CD8-positive, alpha-beta memory T cell (primary cell): Measurements from ENCODE around the gene RPA3. TPM values are rescaled to one million over a fixed set of nuclear protein-coding genes. Genes with fewer than 3 reads are reported as not detected.

ENCODE experiments used
- CTCF ChIA-PET: fragments of 350-600 bp; sonication (Branson Sonifier 250); formaldehyde crosslinking; loops from one replicate; lab custom pipeline; 2021; ENCODE audit warnings: antibody characterized with exemption; lab: Charles Lee
- POLR2A ChIA-PET: fragments of 350-600 bp; sonication (Branson Sonifier 250); formaldehyde crosslinking; loops from one replicate; lab custom pipeline; 2021; ENCODE audit warnings: antibody characterized with exemption; lab: Charles Lee
- DNase-seq, 5 donors: peaks; one replicate each; pipeline versions ENCODE4 v3.0.0 to v3.0.0-alpha.2; 2020 to 2022; ENCODE audit warnings: mixed read lengths in 1 of 5
- H3K27ac ChIP-seq: one replicate; pipeline ENCODE4 v1.7.0; 2013; ENCODE audit warnings: low read depth, mild to moderate bottlenecking, low read length, moderate library complexity
- H3K27me3 ChIP-seq: 2 replicates; pipeline ENCODE4 v1.7.0; 2013; ENCODE audit warnings: low read length, mild to moderate bottlenecking; ENCODE audit not compliant: insufficient read depth, poor library complexity, severe bottlenecking
- H3K36me3 ChIP-seq: 2 replicates; pipeline ENCODE4 v1.7.0; 2013; ENCODE audit warnings: mild to moderate bottlenecking, low read length, moderate library complexity; ENCODE audit not compliant: insufficient read depth
- H3K4me1 ChIP-seq: 2 replicates; pipeline ENCODE4 v1.7.0; 2013; ENCODE audit warnings: mild to moderate bottlenecking, low read length, moderate library complexity; ENCODE audit not compliant: insufficient read depth
- H3K4me3 ChIP-seq: 2 replicates; pipeline ENCODE4 v1.7.0; 2013; ENCODE audit warnings: mild to moderate bottlenecking, low read length
- H3K9me3 ChIP-seq: 2 replicates; pipeline ENCODE4 v1.7.0; 2013; ENCODE audit warnings: mild to moderate bottlenecking, low read length
- H3K27ac Mint-ChIP-seq, 8 donors: one replicate each; pipeline ENCODE4 v1.8.0; 2020 to 2021; ENCODE audit warnings: mixed read lengths in 8 of 8, mild to moderate bottlenecking in 6 of 8, inconsistent platforms in 3 of 8, moderate library complexity in 3 of 8
- H3K27me3 Mint-ChIP-seq, 2 donors: one replicate each; pipeline ENCODE4 v1.8.0; 2020 to 2021; ENCODE audit warnings: mixed read lengths in 2 of 2, mild to moderate bottlenecking in 1 of 2, moderate library complexity in 1 of 2
- H3K36me3 Mint-ChIP-seq, 3 donors: one replicate each; pipeline ENCODE4 v1.8.0; 2020 to 2021; ENCODE audit warnings: mixed read lengths in 3 of 3, inconsistent platforms in 1 of 3, mild to moderate bottlenecking in 1 of 3
- H3K4me1 Mint-ChIP-seq, 3 donors: one replicate each; pipeline ENCODE4 v1.8.0; 2020 to 2021; ENCODE audit warnings: mixed read lengths in 3 of 3, inconsistent platforms in 1 of 3, mild to moderate bottlenecking in 1 of 3
- H3K4me3 Mint-ChIP-seq, 7 donors: one replicate each; pipeline ENCODE4 v1.8.0; 2020 to 2021; ENCODE audit warnings: mixed read lengths in 7 of 7, mild to moderate bottlenecking in 6 of 7, moderate library complexity in 4 of 7, inconsistent platforms in 2 of 7
- H3K9me3 Mint-ChIP-seq, 5 donors: one replicate each; pipeline ENCODE4 v1.8.0; 2020 to 2022; ENCODE audit warnings: mixed read lengths in 5 of 5, mild to moderate bottlenecking in 3 of 5, moderate library complexity in 2 of 5, inconsistent platforms in 1 of 5
- polyA plus RNA-seq: library from polyadenylated mRNA; unstranded; fragments of 300-500 nt; fragmentation: Illumina TruSeq; gene quantifications from one replicate; pipeline ENCODE4 v1.2.3, GENCODE V29; 2021
- total RNA-seq, 2 experiments: library from RNA; stranded (reverse); gene quantifications; one replicate each; pipeline ENCODE4 v1.2.3, GENCODE V29; 2021

Gene RPA3
- total and polyA plus RNA-seq, 3 experiments from 2014 or later: 94.9 to 149 (median 145) TPM

DNA sequence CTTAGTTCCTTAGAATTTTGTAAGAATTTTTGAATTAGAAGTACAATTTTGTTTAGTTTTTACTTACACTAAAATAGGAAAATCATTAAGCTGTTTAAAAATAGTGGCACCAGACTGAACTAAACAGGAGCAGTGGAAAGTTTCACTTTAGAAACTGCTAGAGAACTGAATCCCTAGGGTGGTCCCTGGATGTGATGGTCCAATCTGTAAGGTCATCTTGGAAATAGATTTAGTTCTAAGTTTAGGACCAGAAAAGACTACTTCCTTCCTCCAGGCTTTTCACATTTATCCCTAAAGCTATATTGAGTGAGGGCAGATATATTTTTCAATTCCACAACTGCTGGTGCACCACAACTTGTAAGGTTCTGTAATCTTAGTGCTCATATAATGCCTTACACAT, 19.0 kb downstream of the RPA3 start:
- no peak for DNase-seq
- H3K4me3 ChIP-seq: no peak overlapping the region
- CTCF ChIA-PET: no interaction called here
- no peaks in the 10 kb centered on the region for H3K36me3 ChIP-seq
- H3K4me1 ChIP-seq: peaks cover 5% of the 10 kb centered on the region
- peaks cover 22 to 43% (median 36%) of the 10 kb centered on the region in 3 donors for H3K4me1 Mint-ChIP-seq
- POLR2A ChIA-PET: no interaction called here
- no peaks in the 10 kb centered on the region for H3K9me3 ChIP-seq
- H3K27ac ChIP-seq: no peak overlapping the region
- peak overlapping the region in 1 of 8 donors; percentile 7 for H3K27ac Mint-ChIP-seq
- H3K36me3 Mint-ChIP-seq: peaks cover 10 to 15% (median 11%) of the 10 kb centered on the region in 3 donors
- H3K27me3 Mint-ChIP-seq: no peaks in the 10 kb centered on the region
- H3K9me3 Mint-ChIP-seq: peaks cover 0 to 5% (median 0%) of the 10 kb centered on the region in 5 donors
- H3K4me3 Mint-ChIP-seq: peak overlapping the region in 1 of 7 donors; percentile 1
- H3K27me3 ChIP-seq: no peaks in the 10 kb centered on the region

GRCh38 chr7:7698930-7699329, 19.5 kb downstream of the RPA3 start:
- ChIA-PET POLR2A (no interaction called here), CTCF (no interaction called here)

GRCh38 chr7:7696458-7697119, 21.8 kb downstream of the RPA3 start:
- Mint-ChIP-seq H3K27ac (peak overlapping the region in 1 of 8 donors; percentile 38), H3K4me1 (peaks cover 22 to 35% (median 32%) of the 10 kb centered on the region in 3 donors), H3K4me3 (peak overlapping the region in 1 of 7 donors; percentile 30), H3K9me3 (peaks cover 0 to 5% (median 0%) of the 10 kb centered on the region in 5 donors), H3K36me3 (peaks cover 11 to 18% (median 14%) of the 10 kb centered on the region in 3 donors), H3K27me3 (no peaks in the 10 kb centered on the region)
- H3K4me3 ChIP-seq: no peak overlapping the region
- H3K9me3 ChIP-seq: no peaks in the 10 kb centered on the region
- no peak for DNase-seq
- POLR2A ChIA-PET: no interaction called here
- no peak overlapping the region for H3K27ac ChIP-seq
- peaks cover 5% of the 10 kb centered on the region for H3K4me1 ChIP-seq
- CTCF ChIA-PET: interaction anchor here (0.7 kb wide), 1 partner anchor 10 kb away, joined by 3 read pairs; no protein-coding TSS in a partner anchor
- H3K36me3 ChIP-seq: no peaks in the 10 kb centered on the region
- no peaks in the 10 kb centered on the region for H3K27me3 ChIP-seq

More at GRCh38 chr7:7698930-7699329, 19.5 kb downstream of the RPA3 start:
- peaks cover 22 to 43% (median 36%) of the 10 kb centered on the region in 3 donors for H3K4me1 Mint-ChIP-seq
- peaks cover 11 to 15% (median 14%) of the 10 kb centered on the region in 3 donors for H3K36me3 Mint-ChIP-seq
- Histone ChIP-seq H3K36me3 (no peaks in the 10 kb centered on the region), H3K9me3 (no peaks in the 10 kb centered on the region), H3K27me3 (no peaks in the 10 kb centered on the region), H3K4me3 (no peak overlapping the region), H3K4me1 (peaks cover 5% of the 10 kb centered on the region), H3K27ac (no peak overlapping the region)
- H3K4me3 Mint-ChIP-seq: no peak overlapping the region
- H3K9me3 Mint-ChIP-seq: peaks cover 0 to 5% (median 0%) of the 10 kb centered on the region in 5 donors
- DNase-seq: no peak
- no peaks in the 10 kb centered on the region for H3K27me3 Mint-ChIP-seq
- no peak overlapping the region for H3K27ac Mint-ChIP-seq

DNA sequence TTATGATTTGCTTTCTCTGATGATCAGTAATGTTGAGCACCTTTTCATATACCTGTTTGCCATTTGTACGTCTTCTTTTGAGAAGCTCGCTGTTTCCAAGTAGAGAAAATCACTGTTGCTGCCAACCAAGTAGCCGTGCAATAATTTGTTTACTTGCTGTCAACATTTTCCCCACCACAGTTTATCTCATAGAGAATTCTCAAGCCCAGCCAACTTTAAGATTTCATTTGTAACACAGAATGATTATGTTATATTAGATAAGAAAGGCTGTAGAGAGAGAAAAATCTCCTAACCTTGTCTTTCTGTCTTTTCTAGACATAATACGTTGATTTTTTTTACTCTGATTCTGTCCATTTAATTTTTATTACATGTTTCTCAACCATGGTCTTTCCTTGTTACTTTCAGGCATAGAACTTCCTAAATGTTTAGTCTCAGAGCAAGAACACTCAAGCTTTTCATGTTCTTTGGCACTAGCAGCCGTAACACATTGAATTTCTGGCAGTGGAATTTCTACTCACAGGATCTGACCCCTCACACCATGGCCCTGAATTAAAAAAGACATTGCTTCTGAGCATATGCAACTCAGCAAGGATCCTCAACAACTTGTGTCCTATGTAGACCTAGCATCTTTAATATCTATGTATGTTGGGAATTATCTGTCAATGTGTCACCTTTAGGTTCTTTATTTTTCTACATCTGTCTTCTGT, 23.1 kb downstream of the RPA3 start:
- DNase-seq: no peak
- no peaks in the 10 kb centered on the region for H3K9me3 ChIP-seq
- H3K27me3 ChIP-seq: no peaks in the 10 kb centered on the region
- Mint-ChIP-seq H3K9me3 (peaks cover 0 to 5% (median 0%) of the 10 kb centered on the region in 5 donors), H3K27ac (peak overlapping the region in 1 of 8 donors; percentile 11), H3K27me3 (no peaks in the 10 kb centered on the region), H3K4me1 (peaks cover 16 to 26% (median 25%) of the 10 kb centered on the region in 3 donors), H3K4me3 (no peak overlapping the region), H3K36me3 (peaks cover 13 to 20% (median 14%) of the 10 kb centered on the region in 3 donors)
- ChIA-PET CTCF (no interaction called here), POLR2A (no interaction called here)
- peaks cover 5% of the 10 kb centered on the region for H3K4me1 ChIP-seq
- H3K36me3 ChIP-seq: no peaks in the 10 kb centered on the region
- H3K27ac ChIP-seq: no peak overlapping the region
- H3K4me3 ChIP-seq: no peak overlapping the region

DNA sequence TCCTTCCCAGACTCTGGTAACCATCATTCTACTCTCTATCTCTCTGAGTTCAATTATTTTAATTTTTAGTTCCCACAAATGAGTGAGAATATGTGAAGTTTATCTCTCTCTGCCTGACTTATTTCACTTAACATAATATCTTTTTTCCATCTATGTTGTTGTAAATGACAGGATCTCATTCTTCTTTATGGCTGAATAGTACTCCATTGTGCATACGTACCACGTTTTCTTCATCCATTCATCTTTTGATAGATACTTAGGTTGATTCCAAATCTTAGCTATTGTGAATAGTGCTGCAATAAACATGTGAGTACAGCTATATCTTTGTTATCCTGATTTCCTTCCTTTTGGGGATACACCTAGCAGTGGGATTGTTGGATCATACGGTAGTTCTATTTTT, 23.9 kb downstream of the RPA3 start:
- Histone ChIP-seq H3K9me3 (no peaks in the 10 kb centered on the region), H3K27me3 (no peaks in the 10 kb centered on the region), H3K4me3 (no peak overlapping the region), H3K27ac (no peak overlapping the region), H3K4me1 (peaks cover 3% of the 10 kb centered on the region), H3K36me3 (no peaks in the 10 kb centered on the region)
- H3K4me3 Mint-ChIP-seq: no peak overlapping the region
- no peak for DNase-seq
- POLR2A ChIA-PET: no interaction called here
- H3K36me3 Mint-ChIP-seq: peaks cover 13 to 21% (median 14%) of the 10 kb centered on the region in 3 donors
- H3K4me1 Mint-ChIP-seq: peaks cover 11 to 19% (median 18%) of the 10 kb centered on the region in 3 donors
- H3K27ac Mint-ChIP-seq: no peak overlapping the region
- CTCF ChIA-PET: no interaction called here
- no peaks in the 10 kb centered on the region for H3K27me3 Mint-ChIP-seq
- peaks cover 0 to 5% (median 0%) of the 10 kb centered on the region in 5 donors for H3K9me3 Mint-ChIP-seq

GRCh38 chr7:7693881-7694280, 24.5 kb downstream of the RPA3 start:
- no peaks in the 10 kb centered on the region for H3K9me3 ChIP-seq
- DNase-seq: no peak
- CTCF ChIA-PET: no interaction called here
- H3K27me3 ChIP-seq: no peaks in the 10 kb centered on the region
- H3K27me3 Mint-ChIP-seq: no peaks in the 10 kb centered on the region
- no peak overlapping the region for H3K27ac ChIP-seq
- no peak overlapping the region for H3K4me3 Mint-ChIP-seq
- no peaks in the 10 kb centered on the region for H3K36me3 ChIP-seq
- no peak overlapping the region for H3K27ac Mint-ChIP-seq
- H3K9me3 Mint-ChIP-seq: peaks cover 0 to 5% (median 0%) of the 10 kb centered on the region in 5 donors
- no peak overlapping the region for H3K4me3 ChIP-seq
- H3K36me3 Mint-ChIP-seq: peaks cover 13 to 23% (median 14%) of the 10 kb centered on the region in 3 donors
- POLR2A ChIA-PET: interaction anchor here (0.6 kb wide), 1 partner anchor 53 kb away, joined by 4 read pairs; the partner anchor contains the start of gene UMAD1
- H3K4me1 Mint-ChIP-seq: peaks cover 8 to 23% (median 15%) of the 10 kb centered on the region in 3 donors
- no peaks in the 10 kb centered on the region for H3K4me1 ChIP-seq

DNA sequence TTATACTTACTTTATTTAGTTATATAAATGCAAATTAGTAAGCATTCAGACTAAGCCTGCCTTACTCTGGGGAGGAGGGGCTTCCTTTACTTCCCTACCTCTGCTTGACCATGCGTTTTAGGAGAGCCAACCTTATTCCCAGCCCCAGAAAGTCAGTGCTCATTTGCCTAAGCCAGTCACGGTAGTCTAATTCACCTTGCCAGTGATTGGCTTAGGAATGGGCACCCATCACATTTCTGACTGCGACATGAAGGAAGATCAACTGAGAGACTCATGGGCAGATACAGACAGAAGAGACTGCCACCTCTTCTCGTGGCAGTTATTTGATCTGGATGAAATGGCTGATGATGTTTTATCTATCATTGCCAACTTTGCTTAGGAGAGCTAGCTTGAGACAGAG, 29.5 kb downstream of the RPA3 start:
- Mint-ChIP-seq H3K4me3 (no peak overlapping the region), H3K27ac (no peak overlapping the region), H3K27me3 (no peaks in the 10 kb centered on the region), H3K4me1 (peaks cover 15 to 29% (median 17%) of the 10 kb centered on the region in 3 donors), H3K36me3 (peaks cover 0 to 11% (median 8%) of the 10 kb centered on the region in 3 donors), H3K9me3 (no peaks in the 10 kb centered on the region)
- no peaks in the 10 kb centered on the region for H3K9me3 ChIP-seq
- H3K36me3 ChIP-seq: no peaks in the 10 kb centered on the region
- DNase-seq: no peak
- ChIA-PET CTCF (no interaction called here), POLR2A (no interaction called here)
- no peak overlapping the region for H3K4me3 ChIP-seq
- H3K27me3 ChIP-seq: no peaks in the 10 kb centered on the region
- H3K27ac ChIP-seq: no peak overlapping the region
- H3K4me1 ChIP-seq: peaks cover 5% of the 10 kb centered on the region

DNA sequence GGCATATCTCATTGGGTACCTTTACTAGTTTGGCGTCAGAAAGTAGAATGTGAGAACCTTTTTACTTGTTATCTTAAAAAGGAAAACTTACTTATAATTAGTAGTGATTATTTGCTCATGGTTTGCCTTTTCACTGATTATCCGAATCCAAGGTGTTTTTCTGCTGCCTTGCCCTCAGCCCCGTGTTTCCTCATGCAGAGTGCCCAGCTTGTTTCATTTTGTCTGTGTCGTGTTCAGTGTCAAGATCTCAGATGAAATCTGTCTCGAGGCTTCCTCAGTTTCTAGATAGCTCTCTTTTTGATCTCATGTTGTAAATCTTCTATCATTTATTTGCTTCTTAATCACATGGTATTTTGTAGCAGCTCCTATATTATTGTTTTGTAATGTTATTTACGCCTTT, 30.1 kb downstream of the RPA3 start:
- Mint-ChIP-seq H3K9me3 (no peaks in the 10 kb centered on the region), H3K27me3 (no peaks in the 10 kb centered on the region), H3K36me3 (peaks cover 0 to 11% (median 8%) of the 10 kb centered on the region in 3 donors), H3K27ac (no peak overlapping the region), H3K4me1 (peaks cover 15 to 29% (median 17%) of the 10 kb centered on the region in 3 donors), H3K4me3 (no peak overlapping the region)
- no peaks in the 10 kb centered on the region for H3K36me3 ChIP-seq
- DNase-seq: no peak
- H3K4me1 ChIP-seq: peaks cover 5% of the 10 kb centered on the region
- ChIA-PET POLR2A (no interaction called here), CTCF (interaction anchor here (1.3 kb wide), 1 partner anchor 22 kb away, joined by 3 read pairs; no protein-coding TSS in a partner anchor)
- H3K9me3 ChIP-seq: no peaks in the 10 kb centered on the region
- H3K27me3 ChIP-seq: no peaks in the 10 kb centered on the region
- H3K4me3 ChIP-seq: no peak overlapping the region
- H3K27ac ChIP-seq: no peak overlapping the region
